Lung (tissue), 12 donors: Measurements from ENCODE around the gene ANO1. TPM values are rescaled to one million over a fixed set of nuclear protein-coding genes. Genes with fewer than 3 reads are reported as not detected.

Experiments
- ATAC-seq: fragments of 200-7000 bp; cut with Tn5 transposase; one replicate; pipeline ENCODE4 v1.9.1; 2020; ENCODE audit warnings: moderate number of reproducible peaks; ENCODE audit not compliant: insufficient read depth, low FRiP score
- DNase-seq, 3 donors: peaks; one replicate each; pipeline ENCODE4 v3.0.0-alpha.2; 2013 to 2017
- H3K27ac ChIP-seq, 2 donors: one replicate each; pipeline ENCODE4 v1.5.1; 2013; ENCODE audit warnings: mild to moderate bottlenecking in 2 of 2, moderate library complexity in 2 of 2, control low read depth in 1 of 2, inconsistent platforms in 1 of 2, low read depth in 1 of 2, low read length in 1 of 2
- H3K27me3 ChIP-seq, 3 donors: one replicate each; pipeline ENCODE4 v1.5.1; 2013; ENCODE audit warnings: low read length in 2 of 3; ENCODE audit not compliant: control insufficient read depth in 3 of 3, insufficient read depth in 3 of 3
- H3K36me3 ChIP-seq, 4 donors: one replicate each; pipeline ENCODE4 v1.5.1; 2013; ENCODE audit warnings: low read length in 4 of 4, mild to moderate bottlenecking in 1 of 4, moderate library complexity in 1 of 4; ENCODE audit not compliant: control insufficient read depth in 4 of 4, insufficient read depth in 4 of 4
- H3K4me1 ChIP-seq, 5 donors: one replicate each; pipeline ENCODE4 v1.5.1; 2013; ENCODE audit warnings: low read length in 5 of 5, mild to moderate bottlenecking in 2 of 5, moderate library complexity in 1 of 5; ENCODE audit not compliant: control insufficient read depth in 5 of 5, insufficient read depth in 5 of 5
- H3K4me3 ChIP-seq: one replicate; pipeline ENCODE4 v1.5.1; 2013; ENCODE audit warnings: mild to moderate bottlenecking, control low read depth, moderate library complexity
- H3K9ac ChIP-seq, 2 donors: one replicate each; pipeline ENCODE4 v1.5.1; 2013; ENCODE audit warnings: low read length in 2 of 2, control low read depth in 1 of 2; ENCODE audit not compliant: insufficient read depth in 1 of 2
- H3K9me3 ChIP-seq, 4 donors: one replicate each; pipeline ENCODE4 v1.5.1; 2013; ENCODE audit warnings: low read length in 3 of 4, mild to moderate bottlenecking in 1 of 4, moderate library complexity in 1 of 4; ENCODE audit not compliant: control insufficient read depth in 4 of 4, insufficient read depth in 3 of 4
- CTCF ChIP-seq: IDR thresholded peaks from 2 replicates; pipeline ENCODE4 v1.5.1; 2012; ENCODE audit warnings: mild to moderate bottlenecking; ENCODE audit errors: control extremely low read depth, extremely low read depth
- WGBS, 2 donors: extraction: QIAGEN DNeasy Blood & Tissue Kit; methylation state at CpG; one replicate each; pipeline ENCODE4 v1.1.7; 2013; 5-methylcytosine and 5-hydroxymethylcytosine counted together
- polyA plus RNA-seq, 2 donors: library from polyadenylated mRNA; stranded (reverse); fragments of 200-250 nt; gene quantifications; one replicate each; pipeline ENCODE4 v1.2.1, GENCODE V29; 2013
- total RNA-seq, 2 donors: library from RNA; depleted of rRNA in 1 of 2; stranded (reverse); fragments of >200 nt in 1 of 2; gene quantifications; one replicate each; pipeline ENCODE4 v1.2.1, GENCODE V29; 2014 to 2021
- donor health status: control.
- donor health status: control.
- donor health status: Bipolar disorder and iron deficiency.
- donor health status: healthy.
- donor health status: DM: yes; HTN: yes; CAD: no.

Gene ANO1
- total and polyA plus RNA-seq, 4 donors, result 1.2 to 10.8 (median 5.5) TPM

- ATAC-seq (no peak), DNase-seq (no peak)
- Histone ChIP-seq H3K4me3 (no peak overlapping the region), H3K36me3 (no peaks in the 10 kb centered on the region), H3K27ac (no peak overlapping the region), H3K9me3 (no peaks in the 10 kb centered on the region), H3K4me1 (no peaks in the 10 kb centered on the region), H3K9ac (no peak overlapping the region), H3K27me3 (no peaks in the 10 kb centered on the region)
- TF ChIP-seq CTCF, result no peak
- WGBS, 2 donors, result 93 to 97% methylated on average over 9 of the region's 9 CpGs
Measured at GRCh38 chr11:70151671-70152070, 73.6 kb downstream of the ANO1 start.

- Histone ChIP-seq H3K36me3 (no peaks in the 10 kb centered on the region), H3K4me1 (no peaks in the 10 kb centered on the region), H3K27me3 (no peaks in the 10 kb centered on the region), H3K27ac (no peak overlapping the region), H3K9ac (no peak overlapping the region), H3K4me3 (no peak overlapping the region), H3K9me3 (no peaks in the 10 kb centered on the region)
- no peak for TF ChIP-seq CTCF
- DNase-seq (no peak), ATAC-seq (no peak)
- 75 to 81% methylated on average over 7 of the region's 7 CpGs for WGBS, 2 donors
Measured at GRCh38 chr11:70153133-70153727, 75.1 kb downstream of the ANO1 start.

GRCh38 chr11:70155386-70155785, 77.3 kb downstream of the ANO1 start:
- DNase-seq, result no peak
- Histone ChIP-seq H3K9ac (no peak overlapping the region), H3K9me3 (peaks cover 0 to 5% (median 0%) of the 10 kb centered on the region in 4 donors), H3K4me3 (no peak overlapping the region), H3K4me1 (no peaks in the 10 kb centered on the region), H3K27ac (no peak overlapping the region), H3K27me3 (no peaks in the 10 kb centered on the region), H3K36me3 (no peaks in the 10 kb centered on the region)
- ATAC-seq, result no peak
- TF ChIP-seq CTCF, result no peak
- WGBS, 2 donors, result 81 to 92% methylated on average over 14 of the region's 14 CpGs
